Measurements from ENCODE around the gene IRF2. TPM values are rescaled to one million over a fixed set of nuclear protein-coding genes. Genes with fewer than 3 reads are reported as not detected.

The IRF2 gene
- total RNA-seq, 2 donors from 2014 or later: 17.3 to 24.6 TPM

GRCh38 chr4:184413261-184414046, 60.9 kb downstream of the IRF2 start:
- TF ChIP-seq CTCF (conservative IDR thresholded peaks at IDR 0.05): no peak
- WGBS, 2 experiments (ENCODE audit: insufficient coverage in 1 of 2, insufficient read length in 1 of 2): 93 to 97% methylated on average over 13 of the region's 13 CpGs

GRCh38 chr4:184410748-184411147, 63.6 kb downstream of the IRF2 start:
- Histone ChIP-seq H3K4me1 (ENCODE audit: control insufficient read depth, insufficient read depth, low read length) (no peaks in the 10 kb centered on the region), H3K36me3 (ENCODE audit: control insufficient read depth, insufficient read depth, low read length) (peaks cover 38% of the 10 kb centered on the region), H3K9ac (ENCODE audit: extremely low read depth, low read length, poor library complexity, severe bottlenecking) (no peak overlapping the region), H3K4me3 (ENCODE audit: low read length) (no peak overlapping the region), H3K27ac (ENCODE audit: low read depth, low read length) (no peak overlapping the region), H3K27me3 (ENCODE audit: control insufficient read depth, insufficient read depth, low read length, poor library complexity, severe bottlenecking) (no peaks in the 10 kb centered on the region), H3K9me3 (ENCODE audit: control insufficient read depth, low read length) (no peaks in the 10 kb centered on the region)
- DNase-seq: no peak
- H3K4me3 Mint-ChIP-seq: no peak overlapping the region
- no peak for TF ChIP-seq CTCF (conservative IDR thresholded peaks at IDR 0.05)
- WGBS, 2 experiments (ENCODE audit: insufficient coverage in 1 of 2, insufficient read length in 1 of 2): 92 to 96% methylated on average over 4 to 6 of the region's 6 CpGs
- H3K9me3 Mint-ChIP-seq: no peaks in the 10 kb centered on the region
- H3K27me3 Mint-ChIP-seq (ENCODE audit: insufficient read depth): no peaks in the 10 kb centered on the region
- H3K27ac Mint-ChIP-seq: no peak overlapping the region
- peaks cover 47% of the 10 kb centered on the region for H3K36me3 Mint-ChIP-seq (ENCODE audit: low read depth)
- H3K4me1 Mint-ChIP-seq: no peaks in the 10 kb centered on the region

More at GRCh38 chr4:184413261-184414046, 60.9 kb downstream of the IRF2 start:
- Histone ChIP-seq H3K27me3 (ENCODE audit: control insufficient read depth, insufficient read depth, low read length, poor library complexity, severe bottlenecking) (no peaks in the 10 kb centered on the region), H3K4me1 (ENCODE audit: control insufficient read depth, insufficient read depth, low read length) (no peaks in the 10 kb centered on the region), H3K27ac (ENCODE audit: low read depth, low read length) (no peak overlapping the region), H3K9me3 (ENCODE audit: control insufficient read depth, low read length) (no peaks in the 10 kb centered on the region), H3K4me3 (ENCODE audit: low read length) (no peak overlapping the region), H3K9ac (ENCODE audit: extremely low read depth, low read length, poor library complexity, severe bottlenecking) (no peak overlapping the region), H3K36me3 (ENCODE audit: control insufficient read depth, insufficient read depth, low read length) (peaks cover 39% of the 10 kb centered on the region)
- H3K4me1 Mint-ChIP-seq: no peaks in the 10 kb centered on the region
- H3K9me3 Mint-ChIP-seq: no peaks in the 10 kb centered on the region
- H3K36me3 Mint-ChIP-seq (ENCODE audit: low read depth): peaks cover 43% of the 10 kb centered on the region
- DNase-seq: no peak
- no peaks in the 10 kb centered on the region for H3K27me3 Mint-ChIP-seq (ENCODE audit: insufficient read depth)
- no peak overlapping the region for H3K4me3 Mint-ChIP-seq
- peak overlapping the region; percentile 65 for H3K27ac Mint-ChIP-seq

- H3K27ac ChIP-seq (ENCODE audit: low read depth, low read length): no peak overlapping the region
- H3K4me3 ChIP-seq (ENCODE audit: low read length): no peak overlapping the region
- H3K27me3 Mint-ChIP-seq (ENCODE audit: insufficient read depth): no peaks in the 10 kb centered on the region
- no peaks in the 10 kb centered on the region for H3K27me3 ChIP-seq (ENCODE audit: control insufficient read depth, insufficient read depth, low read length, poor library complexity, severe bottlenecking)
- H3K4me1 Mint-ChIP-seq: no peaks in the 10 kb centered on the region
- H3K36me3 ChIP-seq (ENCODE audit: control insufficient read depth, insufficient read depth, low read length): peaks cover 32% of the 10 kb centered on the region
- 95 to 100% methylated on average over 9 to 12 of the region's 12 CpGs for WGBS, 2 experiments (ENCODE audit: insufficient coverage in 1 of 2, insufficient read length in 1 of 2)
- no peaks in the 10 kb centered on the region for H3K9me3 ChIP-seq (ENCODE audit: control insufficient read depth, low read length)
- no peak for TF ChIP-seq CTCF (conservative IDR thresholded peaks at IDR 0.05)
- H3K27ac Mint-ChIP-seq: peak overlapping the region; percentile 52
- H3K4me3 Mint-ChIP-seq: no peak overlapping the region
- no peaks in the 10 kb centered on the region for H3K9me3 Mint-ChIP-seq
- H3K9ac ChIP-seq (ENCODE audit: extremely low read depth, low read length, poor library complexity, severe bottlenecking): no peak overlapping the region
- no peak for DNase-seq
- H3K4me1 ChIP-seq (ENCODE audit: control insufficient read depth, insufficient read depth, low read length): no peaks in the 10 kb centered on the region
- peaks cover 47% of the 10 kb centered on the region for H3K36me3 Mint-ChIP-seq (ENCODE audit: low read depth)
Observed at GRCh38 chr4:184409911-184410692, 64.2 kb downstream of the IRF2 start.

Measured in endodermal cell (in vitro differentiated cells).